DMS79 treated with DMSO at 0.1 percent for 48 hours (cell line): Measurements from ENCODE around the gene MKNK2.
"Not testable (repeated sequence)": the region's sequence is repeated elsewhere in the genome, so short reads cannot be mapped to it uniquely, and the experiment has no call there.

Experiments
- DNase-seq: peaks from one replicate; lab custom pipeline; 2025; lab: John Stamatoyannopoulos, UW

Gene MKNK2

GRCh38 chr19:2043961-2044708, 6.9 kb downstream of the MKNK2 start:
- no peak for DNase-seq

- DNase-seq: no peak
Observed at GRCh38 chr19:2043251-2043641, 7.8 kb downstream of the MKNK2 start.

- DNase-seq: no peak
Observed at GRCh38 chr19:2042485-2043250, 8.4 kb downstream of the MKNK2 start.

GRCh38 chr19:2041683-2042484, 9.2 kb downstream of the MKNK2 start:
- DNase-seq: peak; percentile 53

- no peak for DNase-seq
Observed at GRCh38 chr19:2041433-2041682, 9.7 kb downstream of the MKNK2 start.

GRCh38 chr19:2040647-2041432, 10.2 kb downstream of the MKNK2 start:
- no peak for DNase-seq

- DNase-seq: no peak
Observed at GRCh38 chr19:2039959-2040646, 10.9 kb downstream of the MKNK2 start.

- no peak for DNase-seq
Observed at GRCh38 chr19:2039089-2039958, 11.7 kb downstream of the MKNK2 start.

- no peak for DNase-seq
Observed at GRCh38 chr19:2038284-2039088, 12.6 kb downstream of the MKNK2 start.

- DNase-seq: no peak
Observed at GRCh38 chr19:2037651-2038255, 13.3 kb downstream of the MKNK2 start.

- DNase-seq: no peak
Observed at GRCh38 chr19:2036424-2036823, 14.6 kb downstream of the MKNK2 start.

GRCh38 chr19:2035590-2035991, 15.5 kb downstream of the MKNK2 start:
- DNase-seq: no peak

- DNase-seq: no peak
Observed at GRCh38 chr19:2034729-2035589, 16.1 kb downstream of the MKNK2 start.

- DNase-seq: not testable (repeated sequence)
Observed at GRCh38 chr19:2034253-2034652, 16.8 kb downstream of the MKNK2 start.

- no peak for DNase-seq
Observed at GRCh38 chr19:2033825-2034159, 17.3 kb downstream of the MKNK2 start.

GRCh38 chr19:2033115-2033824, 17.8 kb downstream of the MKNK2 start:
- DNase-seq: no peak

- DNase-seq: peak; percentile 93
Observed at GRCh38 chr19:2032296-2032941, 18.6 kb downstream of the MKNK2 start.
